Inflammatory macrophage treated with lipopolysaccharide for 1 hour (primary cell): ENCODE measurements around the gene OR10H2.
A peak's percentile ranks its signal among the peaks of the same experiment; 100 is the strongest.
"Not testable (repeated sequence)": the region's sequence is repeated elsewhere in the genome, so short reads cannot be mapped to it uniquely, and the experiment has no call there.

Experiments
- DNase-seq, 2 donors: peaks; one replicate each; pipeline ENCODE4 v3.0.0-alpha.2; 2020 to 2022

Gene OR10H2

GRCh38 chr19:15774159-15774558, 46.3 kb downstream of the OR10H2 start:
- not testable (repeated sequence) for DNase-seq

GRCh38 chr19:15775249-15775648, 47.4 kb downstream of the OR10H2 start:
- DNase-seq, result no peak

GRCh38 chr19:15776264-15776663, 48.4 kb downstream of the OR10H2 start:
- DNase-seq, result no peak

GRCh38 chr19:15776991-15777970, 49.5 kb downstream of the OR10H2 start:
- peak; percentile 6 to 20 for DNase-seq
